SK-N-MC (cell line): ENCODE results near the gene TMPRSS4.

Source experiments
- EZH2 ChIP-seq: fragments of 200-600 bp; sonication (generic); IDR thresholded peaks from one replicate; pipeline ENCODE4 v1.6.1; 2017; ENCODE audit warnings: antibody characterized with exemption
- FOXP2 ChIP-seq: optimal IDR thresholded peaks from 2 replicates; pipeline ENCODE3; 2011; ENCODE audit warnings: mild to moderate bottlenecking, moderate library complexity; ENCODE audit not compliant: insufficient read depth; ENCODE audit errors: extremely low read length, control extremely low read depth
- POLR2AphosphoS5 ChIP-seq: IDR thresholded peaks from 2 replicates; pipeline ENCODE4 v1.6.1; 2012; ENCODE audit warnings: mild to moderate bottlenecking, low read depth, low read length, borderline replicate concordance

GRCh38 chr11:118046964-118047700 is 29.7 kb upstream of the TMPRSS4 start:
- no peak for TF ChIP-seq POLR2AphosphoS5
- no peak for TF ChIP-seq EZH2
- no peak for TF ChIP-seq FOXP2
